ENCODE results near the gene MXRA8.

Gene MXRA8

DNA sequence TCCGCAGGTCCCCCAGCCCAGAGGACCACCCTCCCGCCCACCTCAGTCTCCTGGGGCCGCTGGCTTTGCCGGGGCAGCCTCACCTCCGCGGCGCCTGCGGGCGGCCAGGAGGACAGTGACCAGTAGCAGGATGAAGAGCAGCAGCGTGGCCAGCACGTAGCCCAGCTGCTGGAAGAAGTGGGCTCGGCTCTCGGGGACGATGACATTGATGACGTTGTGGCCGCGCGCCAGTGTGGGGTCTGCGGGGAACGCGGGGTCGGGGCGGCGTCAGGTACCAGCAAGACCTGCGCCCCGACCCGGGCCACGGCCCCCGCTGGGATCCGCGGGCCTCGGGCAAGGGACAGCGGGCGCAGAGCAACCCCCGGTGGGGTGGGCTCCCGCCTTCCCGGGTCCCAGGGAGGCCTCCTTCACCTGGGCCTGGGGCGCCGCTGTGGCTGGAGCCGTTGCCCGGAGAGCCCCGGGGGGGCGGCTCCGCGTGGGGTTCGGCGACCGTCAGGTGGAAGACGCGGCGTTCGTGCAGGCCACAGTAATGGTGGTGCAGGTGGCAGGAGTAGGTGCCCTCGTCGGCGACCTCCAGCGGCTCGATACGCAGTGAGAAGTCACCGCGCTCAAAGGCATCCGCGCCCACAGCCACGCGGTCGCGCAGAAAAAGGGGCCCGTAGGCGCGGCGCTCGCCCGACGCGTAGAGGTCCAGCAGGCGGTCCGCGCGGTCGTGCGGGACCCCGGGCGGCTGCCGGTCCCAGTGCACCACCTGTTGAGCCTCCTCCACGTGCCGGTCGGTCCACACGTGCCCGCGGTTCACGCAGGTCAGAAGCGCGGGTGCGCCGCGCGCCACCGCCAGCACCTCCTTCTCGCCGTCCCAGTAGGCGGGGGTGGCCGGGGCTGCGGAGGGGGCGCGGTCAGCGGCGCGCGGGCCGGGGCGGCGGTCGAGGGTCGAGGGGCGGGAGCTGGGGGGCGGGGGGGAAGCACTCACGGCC lies 3.8 kb downstream of the MXRA8 start:
- TF ChIP-seq GATA1 (IDR thresholded peaks at IDR 0.05; ENCODE audit: low read depth, low read length) = no peak
- no peak for DNase-seq

- DNase-seq = no peak
- no peak for TF ChIP-seq POLR2A (IDR thresholded peaks at IDR 0.05; ENCODE audit: low read length)
Observed at GRCh38 chr1:1353389-1354151, 4.8 kb downstream of the MXRA8 start.

DNA sequence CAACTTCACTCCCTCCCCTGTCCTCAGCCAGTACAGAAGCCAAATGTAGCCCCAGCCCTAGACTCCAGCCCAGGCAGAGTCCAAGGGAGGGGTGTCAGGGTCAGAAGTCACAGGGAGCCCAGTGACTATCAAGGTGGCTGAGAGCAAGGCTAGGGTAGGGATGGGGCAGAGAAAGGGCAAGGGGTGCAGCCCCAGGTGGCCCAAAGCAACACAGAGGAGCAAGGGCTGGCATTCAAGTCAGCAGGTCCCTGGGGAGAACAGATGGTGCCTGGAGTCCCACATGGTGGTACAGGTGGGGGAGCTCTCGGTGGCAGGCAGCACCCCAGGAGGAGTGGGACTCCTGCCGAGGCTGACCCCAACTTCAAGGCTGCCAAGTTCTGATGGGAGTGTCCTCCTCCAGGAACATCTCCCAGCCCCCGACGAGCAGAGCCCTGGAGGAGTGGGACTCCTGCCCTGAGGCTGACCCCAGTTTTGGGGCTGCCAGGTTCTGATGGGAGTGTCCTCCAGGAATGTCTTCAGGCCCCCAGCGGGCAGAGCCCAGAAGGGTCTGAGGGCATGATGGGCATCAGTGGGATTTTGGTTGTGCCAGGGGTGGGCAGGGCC lies 5.5 kb downstream of the MXRA8 start:
- no peak for TF ChIP-seq POLR2A (IDR thresholded peaks at IDR 0.05; ENCODE audit: low read length)
- no peak for TF ChIP-seq GATA1 (IDR thresholded peaks at IDR 0.05; ENCODE audit: low read depth, low read length)
- no peak for DNase-seq

GRCh38 chr1:1351511-1352427 lies 6.6 kb downstream of the MXRA8 start:
- DNase-seq = no peak
- TF ChIP-seq GATA1 (IDR thresholded peaks at IDR 0.05; ENCODE audit: low read depth, low read length) (no peak), POLR2A (IDR thresholded peaks at IDR 0.05; ENCODE audit: low read length) (no peak)

- peak; percentile 81 to 91 for DNase-seq
- TF ChIP-seq GATA1 (IDR thresholded peaks at IDR 0.05; ENCODE audit: low read depth, low read length) = no peak
- peak; percentile 47 for TF ChIP-seq POLR2A (IDR thresholded peaks at IDR 0.05; ENCODE audit: low read length)
Observed at GRCh38 chr1:1349256-1350012, 8.9 kb downstream of the MXRA8 start, which contains the start of gene DVL1. Gene DVL1, minus strand, starts transcription at chr1:1349418. Its CDS starts 353 bp downstream, at chr1:1349065.

DNA sequence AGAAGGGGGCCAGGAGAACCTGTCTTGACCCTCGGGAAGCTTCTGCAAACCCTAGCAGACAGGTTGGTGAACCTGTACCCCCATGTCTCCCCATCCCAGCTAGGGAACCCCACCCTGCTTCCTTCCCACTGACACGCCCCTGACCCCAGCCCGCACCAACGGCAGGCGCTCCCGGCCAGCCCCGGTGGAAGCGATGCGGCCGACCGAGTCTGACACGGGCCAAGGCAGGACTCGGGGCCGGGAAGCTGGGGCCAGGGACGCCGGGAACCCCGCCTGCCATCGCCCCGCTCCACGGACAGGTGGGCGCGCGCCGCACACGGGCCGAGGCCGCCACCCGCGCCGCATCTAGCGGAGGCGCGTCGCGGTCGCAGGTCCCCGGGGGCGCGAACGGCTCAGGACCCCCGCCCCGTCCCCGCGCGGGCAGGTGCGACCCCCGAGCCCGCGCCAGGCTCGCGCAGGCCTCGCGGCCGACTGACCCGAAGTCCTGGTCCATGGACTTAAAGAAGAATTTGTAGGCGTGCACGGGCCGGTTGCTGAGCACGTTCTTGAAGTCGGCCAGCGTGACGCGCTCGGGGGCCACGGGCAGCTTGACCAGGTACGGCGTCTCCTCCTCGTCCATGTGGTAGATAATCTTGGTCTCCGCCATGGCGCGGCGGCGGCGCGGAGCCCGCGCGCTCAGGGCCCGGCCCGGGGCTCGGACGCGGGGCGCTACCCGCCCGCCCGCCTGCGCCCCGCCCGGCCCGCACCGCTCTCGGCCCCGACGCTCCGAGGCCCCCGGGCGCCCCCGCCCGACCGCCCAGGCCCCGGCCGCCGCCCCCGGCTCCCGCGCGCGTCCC lies 9.7 kb downstream of the MXRA8 start:
- TF ChIP-seq POLR2A (IDR thresholded peaks at IDR 0.05; ENCODE audit: low read length) (no peak), GATA1 (IDR thresholded peaks at IDR 0.05; ENCODE audit: low read depth, low read length) (no peak)
- peak; percentile 68 to 83 for DNase-seq

GRCh38 chr1:1347663-1348419 lies 10.5 kb downstream of the MXRA8 start:
- TF ChIP-seq GATA1 (IDR thresholded peaks at IDR 0.05; ENCODE audit: low read depth, low read length) (no peak), POLR2A (IDR thresholded peaks at IDR 0.05; ENCODE audit: low read length) (no peak)
- DNase-seq = no peak

DNA sequence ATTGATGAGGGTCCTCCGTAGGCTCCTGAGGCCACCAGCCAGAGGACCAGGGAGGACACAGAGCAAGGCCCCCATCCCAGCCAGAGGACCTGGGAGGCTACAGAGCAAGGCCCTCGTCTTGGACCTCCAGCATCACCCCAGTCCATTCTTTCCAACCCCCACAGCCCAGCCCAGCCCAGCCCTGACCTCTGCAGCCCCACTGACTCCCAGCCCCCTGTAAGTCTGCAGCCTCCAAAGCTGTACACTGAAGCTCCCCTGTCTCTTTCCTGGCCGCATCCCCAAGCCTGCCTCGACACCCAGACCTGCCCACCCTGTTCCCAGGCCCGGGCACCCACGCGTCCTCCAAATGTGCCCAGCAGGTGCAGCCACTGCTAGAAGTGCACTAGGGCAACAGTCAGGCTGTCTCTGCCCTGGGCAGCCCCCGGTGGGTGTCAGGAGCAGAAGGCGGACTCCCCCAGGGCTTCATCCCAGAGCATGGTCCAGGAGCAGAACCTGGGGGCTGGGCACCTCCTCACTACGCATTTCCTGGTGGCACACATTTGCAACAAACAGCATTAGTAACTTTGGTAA lies 11.2 kb downstream of the MXRA8 start:
- no peak for TF ChIP-seq POLR2A (IDR thresholded peaks at IDR 0.05; ENCODE audit: low read length)
- TF ChIP-seq GATA1 (IDR thresholded peaks at IDR 0.05; ENCODE audit: low read depth, low read length) = no peak
- DNase-seq = no peak

DNA sequence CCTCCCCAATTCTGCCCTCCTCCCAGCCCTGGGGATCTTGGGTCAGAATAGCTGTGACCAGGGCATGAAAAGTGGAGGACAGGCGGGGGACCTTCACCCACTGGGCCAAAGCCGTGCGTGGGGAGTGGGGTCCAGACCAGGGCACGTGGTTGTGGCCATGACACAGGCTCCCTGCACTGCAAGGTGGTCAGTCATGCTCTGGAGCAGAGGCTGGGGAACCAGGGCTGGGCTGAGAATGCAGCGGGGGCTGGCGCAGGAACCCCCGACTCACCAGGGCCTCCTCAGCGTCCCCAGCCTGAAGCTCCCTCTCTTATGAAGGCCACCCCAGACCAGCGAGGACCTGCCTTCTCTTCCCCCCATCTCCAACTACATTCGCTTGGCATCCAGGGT lies 11.9 kb downstream of the MXRA8 start:
- no peak for DNase-seq
- TF ChIP-seq GATA1 (IDR thresholded peaks at IDR 0.05; ENCODE audit: low read depth, low read length) = no peak
- no peak for TF ChIP-seq POLR2A (IDR thresholded peaks at IDR 0.05; ENCODE audit: low read length)

DNA sequence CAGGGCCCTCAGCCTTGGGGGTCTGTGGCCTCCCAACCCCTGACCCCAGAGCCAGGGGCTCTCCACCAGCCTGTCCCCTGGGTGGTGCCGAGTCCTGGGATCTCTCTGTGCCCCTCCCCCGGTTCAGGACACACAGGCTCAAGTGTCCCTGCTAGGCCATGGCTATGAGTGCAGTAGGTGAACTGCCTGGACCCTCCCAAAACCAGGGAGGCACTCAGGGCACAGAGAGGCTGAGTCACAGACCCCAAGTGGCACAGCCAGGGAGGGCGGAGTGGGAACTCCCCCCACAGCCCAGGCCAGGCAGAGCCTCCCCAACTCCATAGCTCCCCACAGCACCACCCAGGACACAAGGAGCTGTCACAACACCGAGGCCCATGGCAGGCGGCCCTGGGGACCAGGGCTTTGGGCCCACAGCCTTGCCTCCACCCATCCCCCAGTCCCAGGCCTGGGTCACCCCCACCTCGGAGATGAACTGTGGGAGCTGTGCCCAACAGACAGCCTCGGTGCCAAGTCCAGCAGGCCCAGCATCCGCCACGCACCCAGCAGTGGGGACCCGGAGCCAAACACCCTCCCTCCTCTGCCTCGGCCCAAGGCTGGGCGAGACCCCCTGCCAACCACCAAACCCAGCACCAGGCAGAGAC lies 12.4 kb downstream of the MXRA8 start:
- TF ChIP-seq POLR2A (IDR thresholded peaks at IDR 0.05; ENCODE audit: low read length) = no peak
- TF ChIP-seq GATA1 (IDR thresholded peaks at IDR 0.05; ENCODE audit: low read depth, low read length) = no peak
- no peak for DNase-seq

Data from erythroblast (primary cell).